Activated T-cell treated with anti-CD3 and anti-CD28 coated beads, Interleukin-2, amount 50 U/mL, for 48 hours (primary cell): ENCODE results near the gene HPSE2.

Experiments
- DNase-seq, 2 experiments: peaks; one replicate each; pipeline ENCODE4 v3.0.0-alpha.2; 2020

The HPSE2 gene

GRCh38 chr10:98664329-98665042 lies 571.2 kb downstream of the HPSE2 start:
- DNase-seq = peak; percentile 33 to 39

GRCh38 chr10:98659951-98660350 lies 575.7 kb downstream of the HPSE2 start:
- no peak for DNase-seq

GRCh38 chr10:98655492-98655891 lies 580.2 kb downstream of the HPSE2 start:
- DNase-seq = no peak

GRCh38 chr10:98649170-98649569 lies 586.5 kb downstream of the HPSE2 start:
- no peak for DNase-seq

- no peak for DNase-seq
Measured at GRCh38 chr10:98646998-98647917, 588.4 kb downstream of the HPSE2 start.

GRCh38 chr10:98644466-98644865 lies 591.2 kb downstream of the HPSE2 start:
- DNase-seq = no peak

- no peak for DNase-seq
Measured at GRCh38 chr10:98642281-98642680, 593.4 kb downstream of the HPSE2 start.

- no peak for DNase-seq
Measured at GRCh38 chr10:98638920-98639319, 596.7 kb downstream of the HPSE2 start.

GRCh38 chr10:98636921-98637329 lies 598.7 kb downstream of the HPSE2 start:
- no peak for DNase-seq

GRCh38 chr10:98632456-98633150 lies 603.0 kb downstream of the HPSE2 start:
- no peak for DNase-seq

GRCh38 chr10:98628206-98628605 lies 607.4 kb downstream of the HPSE2 start:
- DNase-seq = no peak

GRCh38 chr10:98627711-98628110 lies 607.9 kb downstream of the HPSE2 start:
- DNase-seq = no peak

GRCh38 chr10:98624963-98625362 lies 610.7 kb downstream of the HPSE2 start:
- no peak for DNase-seq

- no peak for DNase-seq
Measured at GRCh38 chr10:98623176-98623575, 612.5 kb downstream of the HPSE2 start.

GRCh38 chr10:98621630-98622029 lies 614.0 kb downstream of the HPSE2 start:
- DNase-seq = no peak

GRCh38 chr10:98620503-98620902 lies 615.1 kb downstream of the HPSE2 start:
- no peak for DNase-seq

- DNase-seq = no peak
Measured at GRCh38 chr10:98619446-98619845, 616.2 kb downstream of the HPSE2 start.

GRCh38 chr10:98617906-98618520 lies 617.6 kb downstream of the HPSE2 start:
- no peak for DNase-seq

GRCh38 chr10:98613446-98613845 lies 622.2 kb downstream of the HPSE2 start:
- no peak for DNase-seq

GRCh38 chr10:98611436-98611835 lies 624.2 kb downstream of the HPSE2 start:
- DNase-seq = no peak

- no peak for DNase-seq
Measured at GRCh38 chr10:98610836-98611235, 624.8 kb downstream of the HPSE2 start.

- DNase-seq = no peak
Measured at GRCh38 chr10:98610301-98610700, 625.4 kb downstream of the HPSE2 start.

- DNase-seq = no peak
Measured at GRCh38 chr10:98609265-98609664, 626.4 kb downstream of the HPSE2 start.
